Measurements from ENCODE around the gene AGO1.

DNA sequence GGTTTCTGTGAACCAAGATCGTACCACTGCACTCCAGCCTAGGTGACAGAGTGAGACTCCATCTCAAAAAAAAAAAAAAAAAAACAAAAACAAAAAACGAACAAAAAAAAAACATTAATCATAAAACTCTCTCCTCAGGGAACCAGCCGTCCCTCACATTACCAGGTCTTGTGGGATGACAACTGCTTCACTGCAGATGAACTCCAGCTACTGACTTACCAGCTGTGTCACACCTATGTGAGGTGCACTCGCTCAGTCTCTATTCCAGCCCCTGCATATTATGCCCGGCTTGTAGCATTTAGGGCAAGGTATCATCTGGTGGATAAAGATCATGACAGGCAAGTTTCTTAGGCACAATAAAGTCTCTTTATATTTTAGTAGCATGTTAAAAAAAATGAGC is 32.3 kb upstream of the AGO1 start:
- TF ChIP-seq, protein P1, sequence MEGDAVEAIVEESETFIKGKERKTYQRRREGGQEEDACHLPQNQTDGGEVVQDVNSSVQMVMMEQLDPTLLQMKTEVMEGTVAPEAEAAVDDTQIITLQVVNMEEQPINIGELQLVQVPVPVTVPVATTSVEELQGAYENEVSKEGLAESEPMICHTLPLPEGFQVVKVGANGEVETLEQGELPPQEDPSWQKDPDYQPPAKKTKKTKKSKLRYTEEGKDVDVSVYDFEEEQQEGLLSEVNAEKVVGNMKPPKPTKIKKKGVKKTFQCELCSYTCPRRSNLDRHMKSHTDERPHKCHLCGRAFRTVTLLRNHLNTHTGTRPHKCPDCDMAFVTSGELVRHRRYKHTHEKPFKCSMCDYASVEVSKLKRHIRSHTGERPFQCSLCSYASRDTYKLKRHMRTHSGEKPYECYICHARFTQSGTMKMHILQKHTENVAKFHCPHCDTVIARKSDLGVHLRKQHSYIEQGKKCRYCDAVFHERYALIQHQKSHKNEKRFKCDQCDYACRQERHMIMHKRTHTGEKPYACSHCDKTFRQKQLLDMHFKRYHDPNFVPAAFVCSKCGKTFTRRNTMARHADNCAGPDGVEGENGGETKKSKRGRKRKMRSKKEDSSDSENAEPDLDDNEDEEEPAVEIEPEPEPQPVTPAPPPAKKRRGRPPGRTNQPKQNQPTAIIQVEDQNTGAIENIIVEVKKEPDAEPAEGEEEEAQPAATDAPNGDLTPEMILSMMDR (IDR thresholded peaks at IDR 0.05), result no peak
- no peak for TF ChIP-seq POLR2A (IDR thresholded peaks at IDR 0.05)
